GM18508 (cell line): Measurements from ENCODE around the gene UNKL.
"Not testable (repeated sequence)": the region's sequence is repeated elsewhere in the genome, so short reads cannot be mapped to it uniquely, and the experiment has no call there.

Source experiments
- ATAC-seq: cut with Tn5 transposase; IDR thresholded peaks from one replicate; pipeline ENCODE4 v1.9.1; 2021; ENCODE audit warnings: moderate number of reproducible peaks; ENCODE audit not compliant: insufficient read depth, unreplicated experiment

Gene UNKL

DNA sequence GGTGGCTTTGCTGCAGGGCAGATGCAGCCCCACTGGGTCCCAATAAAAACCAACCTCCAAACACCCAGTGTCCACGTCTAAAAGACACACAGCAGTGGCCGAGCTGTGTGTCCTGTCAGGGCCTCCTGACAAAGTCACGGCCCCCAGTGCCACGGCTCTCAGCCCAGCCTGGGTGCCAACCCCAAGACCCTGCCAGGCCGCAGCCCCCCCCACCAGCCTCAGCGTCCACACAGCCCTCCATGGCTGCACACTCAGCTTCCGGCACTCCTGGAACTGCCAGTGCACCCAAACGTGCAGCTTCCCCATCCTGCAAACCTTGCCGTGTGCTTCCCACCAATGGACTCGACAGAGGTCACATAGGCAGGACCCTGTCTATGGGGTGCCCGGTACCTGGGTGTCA is 33.5 kb upstream of the UNKL start:
- no peak for ATAC-seq

DNA sequence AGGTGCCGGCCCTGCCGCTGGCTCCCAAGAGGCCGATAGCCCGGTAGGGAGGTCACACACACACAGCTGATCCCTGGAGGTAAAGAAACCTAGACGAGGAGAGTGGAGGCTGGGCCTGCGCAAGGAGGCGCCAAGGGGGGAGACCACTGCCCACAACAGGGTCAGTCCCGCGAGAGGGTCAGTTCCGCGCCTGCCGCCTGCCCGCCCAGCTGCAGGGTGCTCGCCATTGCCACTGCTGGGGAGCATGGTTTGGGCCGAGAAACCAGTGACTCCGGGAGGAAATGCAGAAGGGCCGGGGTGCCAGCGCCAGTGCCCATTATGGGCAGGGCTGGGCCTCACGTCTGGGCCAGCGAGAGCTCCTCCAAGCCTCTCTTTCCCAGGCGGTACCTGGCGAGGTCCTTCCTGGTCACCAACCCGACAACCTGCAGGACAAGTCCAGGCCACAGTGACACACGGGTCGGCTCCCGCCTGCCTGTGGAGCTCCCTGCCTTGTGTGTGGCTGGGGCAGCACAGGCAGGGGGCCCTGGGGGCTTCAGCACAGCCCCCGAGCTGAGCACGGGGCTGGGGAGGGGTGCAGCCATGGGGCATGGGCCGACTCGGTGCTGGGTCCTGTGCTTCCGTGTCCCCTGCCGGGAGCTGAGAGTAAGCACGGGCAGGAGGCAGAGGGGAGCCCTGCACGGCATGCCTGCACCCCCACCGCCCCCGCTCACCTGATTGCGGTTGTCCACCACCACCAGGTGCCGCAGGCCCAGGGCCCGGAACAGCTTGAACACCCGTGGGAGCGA is 32.0 kb upstream of the UNKL start:
- ATAC-seq = no peak

DNA sequence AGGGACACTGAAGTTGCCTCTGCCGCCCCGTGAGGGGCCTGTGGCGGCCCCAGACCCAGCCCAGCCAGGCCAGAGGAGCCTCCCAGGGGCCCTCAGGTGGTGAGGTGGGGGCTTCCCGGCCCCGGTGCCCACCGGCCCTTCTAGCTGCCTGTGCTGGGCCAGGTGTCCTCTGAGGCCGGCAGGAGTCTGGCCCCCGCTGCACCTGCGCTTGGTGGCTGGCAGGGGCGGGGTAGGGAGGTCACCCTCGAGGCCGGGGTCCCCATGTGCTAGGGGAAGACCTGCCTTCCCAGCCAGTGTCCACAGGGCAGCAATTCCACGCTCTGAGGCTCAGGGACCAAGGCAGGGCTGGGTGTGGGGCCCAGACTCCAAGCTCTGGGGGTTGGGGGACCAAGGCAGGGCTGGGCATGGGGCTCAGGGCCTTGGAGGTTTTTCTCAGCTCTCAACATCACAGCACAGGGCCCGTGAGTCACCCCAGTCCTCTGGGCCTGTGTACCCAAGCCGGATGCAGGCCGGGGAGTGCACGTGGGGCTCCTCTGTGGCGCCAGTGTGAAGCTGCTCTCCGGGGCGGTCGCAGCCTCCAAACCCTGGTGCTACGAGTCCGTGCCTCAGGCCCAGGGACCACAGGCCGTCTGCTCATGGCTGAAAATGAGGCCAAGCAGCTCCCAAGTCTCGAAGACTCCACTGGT is 31.2 kb upstream of the UNKL start:
- ATAC-seq = no peak

DNA sequence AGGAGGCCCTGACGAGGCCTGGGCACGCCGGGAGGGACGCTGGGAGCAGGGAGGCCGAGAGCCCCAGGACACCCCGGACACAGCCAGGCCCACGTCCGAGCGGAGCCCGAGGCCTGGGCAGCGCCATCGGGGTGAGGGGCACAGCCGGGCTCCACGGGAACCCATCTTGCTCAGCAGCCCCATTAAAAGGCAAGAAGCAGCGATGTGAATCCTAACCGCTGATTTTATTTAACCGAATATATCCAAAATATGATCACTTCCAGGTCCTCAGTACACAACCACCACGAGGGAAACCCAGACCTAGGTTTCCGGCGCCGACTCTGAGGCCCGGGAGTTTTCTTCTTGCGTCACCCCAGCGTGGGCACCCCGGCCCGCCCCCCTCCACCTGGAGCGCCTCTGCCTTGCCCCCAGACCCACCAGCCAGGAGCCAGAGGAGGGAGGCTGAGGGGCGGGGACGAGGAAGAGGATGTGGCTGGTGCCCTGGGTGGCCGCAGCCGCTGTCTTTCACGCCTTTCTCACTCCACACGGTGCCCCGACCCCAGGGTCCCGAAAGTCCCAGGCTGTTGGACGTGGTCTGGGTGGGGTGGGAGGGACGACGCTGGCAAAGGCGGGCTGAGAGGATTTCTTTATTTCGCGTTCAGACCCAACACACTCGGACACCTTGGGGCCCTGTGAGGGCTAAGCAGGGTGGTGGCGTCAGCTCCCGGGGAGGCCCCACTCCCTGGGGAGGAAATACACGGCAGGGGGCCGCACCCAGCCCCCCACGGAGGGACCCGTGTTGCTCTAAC is 30.4 kb upstream of the UNKL start:
- no peak for ATAC-seq

DNA sequence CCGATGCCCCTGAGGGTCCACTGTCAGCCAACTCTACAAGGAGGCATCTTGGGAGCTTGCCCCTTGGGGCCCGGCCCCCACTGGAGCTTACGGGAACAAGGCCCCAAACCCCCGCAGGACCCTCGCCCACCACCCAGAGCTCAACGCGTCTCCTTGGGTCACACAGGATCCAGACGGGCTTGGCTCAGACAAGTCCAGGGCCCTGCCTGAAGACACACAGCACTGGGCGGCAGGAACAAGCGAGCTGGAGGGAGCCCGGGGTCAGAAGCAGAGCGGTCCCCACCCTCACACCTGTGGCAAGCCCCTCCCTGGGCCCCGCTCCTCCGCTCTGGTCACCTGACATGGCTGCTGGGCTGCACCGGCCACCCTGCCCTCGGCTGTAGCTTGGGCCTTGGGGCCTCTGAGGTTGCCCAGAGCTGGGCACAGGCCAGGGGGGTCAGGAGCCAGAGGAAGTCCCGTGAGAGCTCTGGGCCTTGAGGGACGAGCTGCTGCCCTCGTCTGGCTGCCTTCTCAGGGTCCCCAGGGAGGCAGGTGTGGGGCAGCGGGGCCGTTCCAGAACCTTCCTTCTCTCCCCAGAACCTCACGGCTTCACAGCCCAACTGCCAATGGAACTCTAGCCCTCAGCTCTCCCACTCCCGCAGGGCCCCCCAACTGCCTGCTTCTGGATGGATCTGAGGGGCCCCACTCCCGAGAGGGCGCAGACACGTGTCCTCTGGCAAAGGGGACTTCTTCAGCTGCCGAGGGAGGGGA is 29.7 kb upstream of the UNKL start, which contains the start of gene CCDC154:
Gene CCDC154 (minus strand): TSS at position 577 of the 750 bp plus-strand sequence. CDS start 234 bp downstream, at position 343.
- ATAC-seq = no peak

DNA sequence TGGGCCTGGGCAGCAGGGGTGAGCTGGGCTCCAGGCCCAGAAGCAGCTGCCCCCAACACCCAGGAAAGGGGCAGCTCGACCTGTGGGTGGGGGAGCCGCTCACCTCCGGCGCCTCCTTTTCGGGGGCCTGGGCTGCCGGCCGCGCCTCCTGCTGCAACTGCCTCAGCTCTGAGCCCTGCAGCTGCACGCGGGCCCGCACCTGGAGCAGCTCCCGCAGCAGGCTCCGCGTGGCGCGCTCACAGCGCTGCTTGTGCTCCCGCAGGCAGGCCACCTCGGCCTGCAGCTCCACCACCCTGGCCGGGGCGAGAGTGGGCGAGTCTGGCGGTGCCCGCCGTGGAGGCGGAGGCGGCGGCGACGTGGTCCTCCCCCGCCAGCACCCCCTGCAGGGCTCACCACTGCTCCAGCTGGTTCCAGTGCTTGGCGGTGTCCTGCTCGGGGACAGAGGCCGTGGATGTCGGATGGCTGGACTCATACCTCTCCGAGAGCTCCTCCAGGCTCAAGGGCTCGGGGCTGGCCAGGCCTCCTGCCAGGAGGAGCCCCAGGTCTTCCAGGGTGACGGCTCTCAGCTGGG is 29.0 kb upstream of the UNKL start:
- ATAC-seq = no peak

DNA sequence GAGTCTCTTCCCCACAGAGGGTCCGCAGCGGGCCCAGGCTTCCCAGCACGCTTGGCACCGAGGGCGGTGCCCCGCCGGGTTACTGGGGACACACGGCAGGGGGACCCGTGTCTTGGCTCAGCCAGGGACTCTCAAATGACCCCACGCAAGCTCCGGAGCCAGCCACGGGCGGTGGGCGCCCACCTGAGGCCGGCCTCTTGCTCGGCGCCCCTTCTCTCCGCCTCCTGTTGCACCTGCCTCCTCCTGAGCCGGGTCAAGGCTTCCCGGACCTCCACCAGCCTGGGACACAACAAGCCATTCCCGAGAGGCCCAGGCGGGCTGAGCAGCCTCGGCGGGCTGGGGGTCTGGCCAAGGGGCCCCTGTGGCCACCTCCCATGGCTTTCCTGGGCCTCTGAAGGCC is 28.2 kb upstream of the UNKL start:
- ATAC-seq = no peak

DNA sequence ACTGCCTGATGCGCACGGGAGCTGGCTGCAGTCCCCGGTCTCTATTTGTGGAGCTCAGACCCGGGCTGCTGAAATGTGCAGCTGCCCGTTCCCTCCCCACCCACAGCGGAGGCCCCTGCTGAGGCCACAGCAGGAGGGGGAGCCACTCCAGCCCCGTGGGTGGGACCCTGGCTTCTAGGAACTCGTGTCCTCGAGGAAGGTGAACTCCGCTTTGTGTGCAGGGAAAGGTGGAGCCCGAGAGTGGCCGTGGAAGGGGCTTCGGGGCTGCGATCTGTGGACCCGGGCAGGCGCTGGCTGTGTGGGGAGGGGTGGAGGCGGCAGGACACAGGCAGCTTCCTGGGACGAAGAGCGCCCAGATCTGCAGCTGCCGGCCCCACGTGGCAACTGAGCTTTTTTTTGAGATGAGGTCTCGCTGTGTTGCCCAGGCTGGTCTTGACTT is 26.9 kb upstream of the UNKL start:
- no peak for ATAC-seq

DNA sequence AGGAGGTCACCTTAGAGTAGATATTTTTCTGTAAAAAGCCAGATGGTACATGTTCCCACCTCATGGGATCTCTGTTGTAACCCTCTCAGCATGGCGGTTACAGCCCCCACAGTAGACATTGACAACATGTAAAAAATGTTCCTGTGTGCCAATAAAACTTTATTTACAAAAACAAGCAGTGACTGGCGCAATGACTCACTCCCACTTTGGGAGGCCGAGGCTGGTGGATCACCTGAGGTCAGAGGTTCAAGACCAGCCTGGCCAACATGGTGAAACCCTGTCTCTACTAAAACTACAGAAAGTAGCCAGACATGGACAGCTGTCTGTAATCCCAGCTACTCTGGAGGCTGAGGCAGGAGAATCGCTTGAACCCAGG is 25.2 kb upstream of the UNKL start:
- not testable (repeated sequence) for ATAC-seq

DNA sequence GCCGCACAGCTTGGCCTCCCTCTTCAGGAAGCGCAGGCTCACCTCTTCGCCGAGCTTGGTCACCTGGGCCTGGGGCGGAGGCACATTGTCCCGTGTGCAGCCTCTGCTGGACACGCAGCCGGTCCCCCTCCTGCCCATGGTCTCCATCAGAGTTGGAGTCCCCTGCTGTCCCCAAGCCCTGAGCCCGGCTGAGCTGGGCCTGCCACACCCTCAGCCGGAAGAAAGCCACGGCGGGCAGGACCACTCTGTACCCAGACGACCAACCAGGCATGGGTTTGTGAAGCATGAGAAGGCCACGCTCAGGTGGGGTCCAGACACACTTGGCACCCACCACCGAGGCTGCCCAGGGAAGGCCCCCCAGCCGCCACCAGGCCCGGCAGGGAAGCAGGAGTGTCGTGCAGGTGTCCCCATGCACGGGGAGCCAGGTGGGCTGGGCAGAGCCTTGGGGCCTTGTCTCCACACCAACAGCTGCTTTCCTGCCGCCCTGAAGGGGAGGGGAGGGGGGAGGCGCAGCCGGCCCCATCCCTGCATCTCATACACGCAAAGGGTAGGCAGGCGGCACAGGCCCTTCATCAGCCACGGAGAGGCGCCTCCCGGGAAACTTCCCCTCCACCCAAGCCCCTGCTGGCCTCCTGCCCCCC is 24.7 kb upstream of the UNKL start:
- no peak for ATAC-seq

DNA sequence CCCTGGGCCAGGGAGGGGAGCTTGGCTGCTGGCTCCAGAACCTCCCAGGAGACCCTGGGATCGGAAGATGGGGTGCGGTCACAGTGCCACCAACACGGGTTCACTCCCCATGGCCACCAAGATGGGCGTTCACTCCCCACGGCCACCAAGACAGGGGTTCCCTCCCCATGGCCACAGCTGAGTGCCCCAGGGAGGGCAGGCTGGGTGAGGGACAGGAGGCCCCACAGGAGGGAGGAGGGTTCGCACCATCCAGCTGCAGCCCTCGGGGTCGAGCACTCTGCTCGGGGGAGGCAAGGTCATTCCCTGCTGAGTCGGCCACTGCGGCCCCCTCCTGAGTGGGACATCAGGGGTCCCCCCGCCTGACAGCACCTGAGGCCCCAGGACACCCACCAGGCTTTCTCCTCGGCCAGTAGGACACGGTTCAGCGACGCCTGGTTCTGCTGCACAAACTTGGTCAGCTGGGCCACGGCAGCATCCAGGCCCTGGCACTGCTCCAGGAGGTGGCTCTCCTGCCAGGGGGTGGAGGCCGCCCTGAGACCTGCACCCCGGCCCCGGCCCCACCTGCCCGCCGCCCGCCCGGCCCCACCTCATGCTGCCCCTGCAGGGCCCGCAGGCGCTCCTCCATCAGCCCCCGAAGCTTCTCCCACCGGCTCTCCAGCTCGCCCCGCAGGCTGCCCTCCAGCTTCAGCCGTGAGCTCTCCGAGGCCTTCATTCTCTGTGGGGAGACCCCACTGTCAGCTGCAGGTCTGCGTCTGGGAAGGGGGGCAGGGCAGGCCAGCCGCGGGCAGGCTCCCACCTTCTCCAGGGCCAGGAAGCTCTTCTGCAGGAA is 23.9 kb upstream of the UNKL start:
- ATAC-seq = no peak

DNA sequence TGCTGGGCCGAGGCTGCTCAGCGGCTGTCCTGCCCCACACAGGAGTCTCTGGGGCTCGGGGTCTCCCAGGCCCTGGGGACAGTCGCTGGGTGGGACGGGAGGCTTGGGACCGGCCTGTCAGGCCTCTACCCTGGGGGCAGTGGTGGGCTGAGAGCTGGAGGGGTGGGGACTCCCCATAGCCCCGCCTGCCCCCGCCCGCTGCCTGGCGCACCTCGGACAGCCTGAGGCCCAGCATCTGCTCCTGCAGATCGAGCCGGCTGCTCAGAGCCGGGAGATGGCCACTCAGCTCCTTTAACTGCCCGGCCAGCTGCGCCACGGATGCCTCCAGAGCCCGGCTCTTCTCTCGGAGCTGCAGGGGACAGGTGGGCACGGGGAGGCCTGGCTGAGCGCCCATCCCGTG is 23.1 kb upstream of the UNKL start:
- no peak for ATAC-seq

DNA sequence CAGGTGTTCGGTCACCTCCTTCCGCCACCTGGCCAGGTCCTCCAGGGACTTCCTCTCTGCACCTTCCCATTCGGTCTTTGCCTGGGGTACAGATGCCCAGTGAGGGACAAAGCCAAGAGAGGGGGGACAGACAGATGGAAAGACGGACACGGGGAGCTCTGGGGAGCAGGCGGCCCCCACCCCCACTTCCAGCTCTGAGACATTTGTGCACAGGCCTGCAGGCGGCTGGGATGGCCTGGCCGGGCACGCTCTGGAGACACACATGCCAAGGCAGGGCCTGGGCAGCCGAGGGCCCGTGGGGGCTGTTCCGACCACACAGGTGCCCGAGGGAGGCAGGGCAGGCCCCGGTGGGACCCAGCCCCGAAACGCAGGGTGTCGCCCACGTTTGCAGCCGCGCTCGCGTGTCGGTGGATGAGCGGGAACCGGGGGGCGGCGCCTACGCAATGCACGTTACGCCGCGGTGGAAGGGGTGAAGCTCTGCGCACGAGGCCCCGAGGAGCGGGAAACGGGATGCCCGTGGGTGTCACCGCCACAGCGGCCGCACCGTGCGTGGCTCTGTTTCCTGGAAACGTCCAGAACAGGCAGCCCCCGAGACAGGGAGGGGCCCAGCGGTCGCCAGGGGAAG is 22.3 kb upstream of the UNKL start:
- ATAC-seq = no peak

DNA sequence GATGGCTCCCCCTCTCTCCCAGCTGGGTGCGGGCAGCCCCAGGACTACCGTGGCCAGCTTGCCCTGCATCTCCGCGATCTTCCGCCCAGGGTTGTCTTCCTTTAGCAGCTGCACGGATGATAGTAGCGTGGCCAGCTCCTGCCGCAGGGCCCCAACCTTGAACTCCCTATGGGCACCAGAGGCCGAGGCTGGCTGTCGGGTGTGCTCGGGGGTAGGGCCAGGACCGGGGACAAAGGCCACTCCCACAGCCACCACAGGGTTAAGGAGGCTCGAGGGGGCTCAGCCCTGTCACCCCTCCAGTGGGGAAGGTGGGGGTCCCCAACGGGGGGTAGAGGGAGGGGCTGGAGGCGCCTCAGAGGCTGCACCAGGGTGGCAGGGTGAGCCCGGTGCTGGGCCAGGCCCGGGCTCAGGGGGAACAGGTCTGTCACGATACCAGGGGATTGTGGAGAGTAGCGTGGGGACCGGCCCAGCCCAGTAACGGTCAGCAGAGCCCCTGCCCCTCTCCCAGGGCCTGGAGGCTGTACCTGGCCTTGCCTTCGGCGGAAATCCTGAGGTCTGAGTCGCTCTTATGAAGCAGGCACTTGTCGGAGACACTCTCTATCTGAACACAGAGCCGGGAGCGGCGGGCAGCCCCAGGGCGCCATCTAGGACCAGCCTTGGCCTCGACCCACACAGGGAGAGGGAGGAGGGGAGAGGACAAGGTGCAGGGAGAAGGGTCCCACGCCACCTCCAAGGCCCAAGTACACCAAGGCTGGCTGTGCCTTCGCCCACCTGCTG is 21.6 kb upstream of the UNKL start:
- ATAC-seq = no peak

DNA sequence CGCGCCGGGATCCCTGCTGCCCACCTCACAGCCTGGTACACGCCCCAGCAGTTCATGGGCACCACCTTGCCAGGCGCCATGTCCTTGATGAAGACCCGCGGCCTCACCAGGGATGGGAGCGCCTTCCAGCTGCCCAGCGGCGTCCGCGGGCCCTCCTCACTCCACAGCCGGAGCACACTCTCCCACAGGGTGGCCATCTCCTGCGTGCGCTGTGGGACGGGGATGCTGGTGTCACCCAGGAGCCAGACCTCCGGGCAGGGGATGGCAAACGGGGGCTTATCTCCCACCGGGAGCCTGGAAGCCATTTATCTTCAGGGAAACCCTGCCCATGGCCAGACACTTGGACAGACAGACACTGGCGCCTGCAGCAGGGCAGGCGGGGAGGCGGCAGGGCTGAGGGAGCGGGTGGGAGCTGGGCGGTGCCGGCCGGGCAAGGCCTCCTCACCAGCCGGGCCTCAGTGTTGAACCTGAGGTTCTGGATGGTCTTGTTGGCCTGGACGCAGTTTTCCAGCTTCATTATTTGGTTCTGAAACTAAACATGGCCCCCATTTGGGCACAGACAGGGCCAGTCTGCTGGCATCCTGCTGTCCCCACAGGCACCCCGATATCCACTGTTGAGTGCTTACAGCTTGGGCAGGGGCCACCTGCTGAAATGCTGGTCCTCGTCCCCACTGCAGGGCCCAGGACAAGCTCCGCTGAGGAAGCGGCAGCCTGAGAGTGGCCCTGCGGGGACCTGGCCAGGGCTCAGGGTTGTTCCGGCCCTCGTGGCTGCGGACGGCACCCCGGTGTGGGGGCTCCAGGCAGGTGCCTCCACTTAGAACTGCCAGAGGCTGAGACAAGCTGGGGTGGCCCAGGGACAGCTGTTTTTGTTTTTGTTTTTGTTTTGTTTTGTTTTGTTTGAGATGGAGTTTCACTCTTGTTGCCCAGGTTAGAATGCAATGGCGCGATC is 20.4 kb upstream of the UNKL start:
- no peak for ATAC-seq

DNA sequence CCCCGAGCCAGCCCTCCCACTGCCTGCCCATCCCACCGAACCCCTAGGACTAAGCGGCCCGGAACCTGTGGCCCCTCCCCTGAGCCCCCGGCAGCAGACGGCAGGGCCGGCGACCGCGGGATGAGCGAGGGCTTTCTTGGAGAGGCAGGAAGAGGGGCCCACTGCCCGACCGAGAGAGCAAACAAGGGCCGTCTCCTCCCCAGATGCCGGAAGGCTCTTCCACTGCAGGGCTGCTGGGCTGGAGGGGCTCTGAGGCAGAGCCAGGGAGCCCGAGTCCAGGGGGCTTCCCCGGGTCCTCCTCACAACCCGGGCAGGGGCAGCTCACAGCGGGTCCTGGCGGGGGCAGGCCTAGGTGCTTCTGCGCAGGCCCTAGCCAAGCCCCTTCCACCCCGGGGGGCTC is 19.3 kb upstream of the UNKL start:
- ATAC-seq = no peak

DNA sequence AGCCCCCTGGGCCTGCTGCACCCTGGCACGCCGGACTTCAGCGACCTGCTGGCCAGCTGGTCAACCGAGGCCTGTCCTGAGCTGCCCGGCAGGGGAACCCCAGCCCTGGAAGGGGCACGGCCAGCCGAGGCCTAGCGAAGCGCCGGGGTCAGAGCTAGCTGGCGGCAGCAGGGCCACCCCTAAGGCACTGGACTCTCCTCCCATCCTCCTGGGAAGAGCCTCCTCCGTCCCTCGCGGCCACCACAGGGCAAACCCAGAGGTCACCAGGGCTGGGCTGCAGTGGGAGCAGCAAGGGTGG is 18.7 kb upstream of the UNKL start:
- no peak for ATAC-seq
